Measurements from ENCODE around the gene MFN2.

DNA sequence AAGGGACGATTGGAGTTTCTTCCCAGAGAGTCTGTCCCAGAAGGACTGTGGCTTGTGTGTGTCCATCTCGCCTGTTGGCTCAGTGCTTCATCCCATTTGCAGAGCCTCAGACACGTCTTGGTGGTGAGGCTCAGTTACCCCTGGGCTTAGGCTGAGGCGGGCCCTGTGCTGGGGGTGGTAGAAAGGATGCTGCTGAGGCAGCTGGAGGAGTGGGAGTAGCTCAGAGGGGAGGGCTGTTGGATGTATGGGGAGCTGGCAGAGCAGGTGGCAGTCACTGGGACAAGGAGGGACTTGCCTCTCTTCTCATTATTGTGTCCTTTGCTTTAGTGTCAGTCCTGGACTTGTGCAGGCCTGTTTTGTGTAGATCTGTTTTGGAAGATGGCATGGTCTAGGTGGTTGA lies 31.8 kb downstream of the MFN2 start:
- TF ChIP-seq, protein P1, sequence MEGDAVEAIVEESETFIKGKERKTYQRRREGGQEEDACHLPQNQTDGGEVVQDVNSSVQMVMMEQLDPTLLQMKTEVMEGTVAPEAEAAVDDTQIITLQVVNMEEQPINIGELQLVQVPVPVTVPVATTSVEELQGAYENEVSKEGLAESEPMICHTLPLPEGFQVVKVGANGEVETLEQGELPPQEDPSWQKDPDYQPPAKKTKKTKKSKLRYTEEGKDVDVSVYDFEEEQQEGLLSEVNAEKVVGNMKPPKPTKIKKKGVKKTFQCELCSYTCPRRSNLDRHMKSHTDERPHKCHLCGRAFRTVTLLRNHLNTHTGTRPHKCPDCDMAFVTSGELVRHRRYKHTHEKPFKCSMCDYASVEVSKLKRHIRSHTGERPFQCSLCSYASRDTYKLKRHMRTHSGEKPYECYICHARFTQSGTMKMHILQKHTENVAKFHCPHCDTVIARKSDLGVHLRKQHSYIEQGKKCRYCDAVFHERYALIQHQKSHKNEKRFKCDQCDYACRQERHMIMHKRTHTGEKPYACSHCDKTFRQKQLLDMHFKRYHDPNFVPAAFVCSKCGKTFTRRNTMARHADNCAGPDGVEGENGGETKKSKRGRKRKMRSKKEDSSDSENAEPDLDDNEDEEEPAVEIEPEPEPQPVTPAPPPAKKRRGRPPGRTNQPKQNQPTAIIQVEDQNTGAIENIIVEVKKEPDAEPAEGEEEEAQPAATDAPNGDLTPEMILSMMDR (IDR thresholded peaks at IDR 0.05; ENCODE audit: low read length): no peak
- no peak for TF ChIP-seq EZH2 (IDR thresholded peaks at IDR 0.05; ENCODE audit: borderline replicate concordance, low read length)

Measured in OCI-LY1 (cell line).